Anterior cingulate cortex (tissue), 58 donors: ENCODE measurements around the gene NUDT22.

Source experiments
- DNase-seq, 58 donors: peaks; one replicate each; lab custom pipeline; 2025; lab: John Stamatoyannopoulos, UW

NUDT22 gene, protein sequence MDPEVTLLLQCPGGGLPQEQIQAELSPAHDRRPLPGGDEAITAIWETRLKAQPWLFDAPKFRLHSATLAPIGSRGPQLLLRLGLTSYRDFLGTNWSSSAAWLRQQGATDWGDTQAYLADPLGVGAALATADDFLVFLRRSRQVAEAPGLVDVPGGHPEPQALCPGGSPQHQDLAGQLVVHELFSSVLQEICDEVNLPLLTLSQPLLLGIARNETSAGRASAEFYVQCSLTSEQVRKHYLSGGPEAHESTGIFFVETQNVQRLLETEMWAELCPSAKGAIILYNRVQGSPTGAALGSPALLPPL

DNA sequence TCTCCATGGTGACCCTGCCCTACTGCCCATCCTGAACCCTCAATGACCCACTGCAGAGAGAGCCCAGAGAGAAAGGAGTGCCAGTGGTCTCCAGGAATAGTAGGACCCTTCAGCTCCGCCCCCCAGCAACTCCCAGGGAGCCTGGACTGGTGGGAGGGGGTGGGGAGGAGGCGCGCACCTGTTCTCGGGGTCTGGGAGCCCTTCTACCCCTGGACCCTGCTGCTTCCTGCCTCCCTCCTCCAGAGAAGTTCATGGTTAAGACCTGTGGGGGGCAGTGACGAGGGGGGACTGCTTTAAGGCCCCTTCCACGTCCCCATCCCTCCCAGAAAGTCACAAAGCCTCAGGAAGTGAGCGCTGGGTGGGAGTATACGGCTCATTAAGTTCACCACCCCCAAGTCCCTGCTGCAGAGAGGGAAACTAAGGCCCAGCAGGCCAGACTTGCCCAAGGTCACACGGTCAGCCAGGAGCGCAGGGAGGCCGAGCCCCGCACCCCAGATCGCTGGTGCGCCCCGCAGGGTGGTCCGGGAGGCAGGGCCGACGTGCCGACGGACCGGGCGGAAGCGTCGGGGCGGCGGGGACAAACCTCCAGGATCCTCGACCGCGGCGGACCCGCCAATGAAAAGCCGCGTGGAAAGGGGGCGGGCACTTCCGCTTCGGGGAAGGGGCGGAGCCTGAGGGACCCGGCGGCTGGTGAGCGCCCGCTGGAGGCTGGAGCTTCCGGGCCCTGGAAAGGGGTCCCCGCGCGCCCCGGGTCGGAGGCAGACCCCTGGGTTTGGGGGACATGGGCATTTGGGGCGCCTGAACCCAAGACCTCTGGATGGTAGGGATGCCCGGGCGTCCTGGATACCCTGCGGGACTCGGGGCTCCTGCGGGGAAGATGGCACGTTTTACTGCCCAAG, at the start of gene NUDT22, which contains the start of gene TRPT1:
Gene NUDT22, plus strand, starts transcription at position 667 of the 899 bp plus-strand sequence. CDS start 379 bp downstream, outside the sequence.
Gene TRPT1, minus strand, starts transcription at position 579 of the 899 bp plus-strand sequence. Its CDS starts 326 bp downstream, at position 253.
- peak; percentile 30 to 92 (median 82) for DNase-seq

- DNase-seq = peak in 1 of 58 donors; percentile 24
Observed at GRCh38 chr11:64176751-64177150, 49.3 kb upstream of the NUDT22 start.

DNA sequence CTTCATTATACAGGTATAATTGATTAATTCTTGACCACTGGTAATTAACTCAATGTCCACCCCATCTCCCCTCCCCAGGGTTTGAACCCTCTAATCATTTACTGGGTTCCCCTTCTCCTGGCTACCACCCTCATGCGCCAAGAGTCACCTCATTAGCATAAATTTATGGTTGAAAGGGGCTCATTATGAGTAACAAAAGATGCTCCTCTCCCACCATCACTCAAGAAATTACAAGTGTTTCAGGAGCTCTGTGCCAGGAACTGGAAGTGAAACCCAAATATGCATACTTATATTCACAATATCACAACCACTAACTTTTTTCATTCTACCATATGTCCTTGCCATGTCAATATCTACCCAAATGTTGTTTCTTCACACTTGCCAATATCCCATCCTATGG, 47.9 kb upstream of the NUDT22 start:
- no peak for DNase-seq

GRCh38 chr11:64178951-64179639, 47.0 kb upstream of the NUDT22 start:
- DNase-seq = no peak

- DNase-seq = peak in 2 of 58 donors; percentile 21 to 31
Observed at GRCh38 chr11:64180891-64181290, 45.2 kb upstream of the NUDT22 start.

- peak in 56 of 58 donors; percentile 32 to 96 (median 86) for DNase-seq
Observed at GRCh38 chr11:64181506-64182411, 44.3 kb upstream of the NUDT22 start.

GRCh38 chr11:64183890-64184289, 42.2 kb upstream of the NUDT22 start:
- no peak for DNase-seq

- DNase-seq = peak in 51 of 58 donors; percentile 71 to 98 (median 88)
Observed at GRCh38 chr11:64185175-64185692, 40.8 kb upstream of the NUDT22 start.

- DNase-seq = peak; percentile 97 to 100 (median 99)
Observed at GRCh38 chr11:64185693-64186491, 40.2 kb upstream of the NUDT22 start, which contains the start of gene STIP1. Gene STIP1 (plus strand): TSS chr11:64186171. CDS start chr11:64186262, 91 bp downstream.

GRCh38 chr11:64186492-64187165, 39.4 kb upstream of the NUDT22 start:
- DNase-seq = peak in 10 of 58 donors; percentile 33 to 62 (median 53)

DNA sequence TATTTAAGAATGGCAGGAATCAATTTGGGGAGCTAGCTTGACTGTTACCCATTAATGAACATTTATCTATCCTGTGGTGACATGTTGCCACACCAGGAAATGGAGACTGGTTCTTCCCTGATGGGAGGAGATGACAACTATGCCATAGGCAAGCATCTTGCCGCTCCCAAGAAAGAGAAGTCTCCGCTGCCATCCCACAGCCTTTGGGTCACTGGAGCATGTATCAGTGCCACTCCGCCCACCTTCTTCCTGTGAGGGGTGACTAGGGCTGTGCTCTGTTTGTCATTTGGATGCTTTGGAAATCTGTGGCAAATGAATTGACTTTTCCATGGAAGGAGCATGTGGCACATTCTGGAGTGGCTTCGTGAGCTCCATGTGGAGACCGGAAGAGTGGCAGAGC, 33.6 kb upstream of the NUDT22 start:
- no peak for DNase-seq

GRCh38 chr11:64196626-64197025, 29.4 kb upstream of the NUDT22 start:
- peak in 18 of 58 donors; percentile 19 to 64 (median 38) for DNase-seq

- DNase-seq = no peak
Observed at GRCh38 chr11:64198511-64198910, 27.6 kb upstream of the NUDT22 start.

DNA sequence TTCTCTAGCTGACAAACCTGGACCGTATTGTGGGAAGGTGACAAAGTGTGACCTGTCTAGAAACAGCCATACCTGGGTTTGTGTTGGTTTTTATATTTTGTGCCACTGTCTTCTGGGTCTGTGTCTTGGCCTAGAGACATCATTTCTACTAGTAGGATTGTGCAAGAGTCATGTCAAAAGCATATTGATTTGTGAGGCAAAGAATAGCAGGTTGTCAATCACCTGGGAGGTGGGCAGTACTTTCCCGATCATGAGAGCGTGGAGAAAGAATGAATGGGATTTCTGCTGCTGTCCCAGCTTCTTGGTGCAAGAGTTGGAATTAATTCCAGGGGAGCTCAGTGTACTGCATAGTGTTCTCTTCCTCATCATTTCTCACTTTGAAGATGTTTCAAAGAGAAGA, 24.5 kb upstream of the NUDT22 start:
- DNase-seq = no peak

DNA sequence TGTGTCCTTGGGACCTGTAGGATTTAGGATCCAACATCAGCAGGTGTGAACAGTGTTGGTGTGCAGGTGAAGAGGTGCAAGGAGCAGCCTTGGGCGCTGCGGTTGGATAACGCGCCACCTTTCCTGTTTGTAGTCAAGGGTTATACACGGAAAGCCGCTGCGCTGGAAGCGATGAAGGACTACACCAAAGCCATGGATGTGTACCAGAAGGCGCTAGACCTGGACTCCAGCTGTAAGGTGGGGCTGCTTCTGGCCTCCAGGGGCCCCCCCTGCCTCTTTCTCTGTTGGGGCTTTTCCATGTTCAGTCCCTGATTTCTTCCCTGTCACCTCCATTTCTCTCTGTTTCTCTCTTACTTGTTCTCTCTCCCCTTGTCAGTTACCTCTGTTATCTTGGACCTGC, 23.1 kb upstream of the NUDT22 start:
- no peak for DNase-seq

DNA sequence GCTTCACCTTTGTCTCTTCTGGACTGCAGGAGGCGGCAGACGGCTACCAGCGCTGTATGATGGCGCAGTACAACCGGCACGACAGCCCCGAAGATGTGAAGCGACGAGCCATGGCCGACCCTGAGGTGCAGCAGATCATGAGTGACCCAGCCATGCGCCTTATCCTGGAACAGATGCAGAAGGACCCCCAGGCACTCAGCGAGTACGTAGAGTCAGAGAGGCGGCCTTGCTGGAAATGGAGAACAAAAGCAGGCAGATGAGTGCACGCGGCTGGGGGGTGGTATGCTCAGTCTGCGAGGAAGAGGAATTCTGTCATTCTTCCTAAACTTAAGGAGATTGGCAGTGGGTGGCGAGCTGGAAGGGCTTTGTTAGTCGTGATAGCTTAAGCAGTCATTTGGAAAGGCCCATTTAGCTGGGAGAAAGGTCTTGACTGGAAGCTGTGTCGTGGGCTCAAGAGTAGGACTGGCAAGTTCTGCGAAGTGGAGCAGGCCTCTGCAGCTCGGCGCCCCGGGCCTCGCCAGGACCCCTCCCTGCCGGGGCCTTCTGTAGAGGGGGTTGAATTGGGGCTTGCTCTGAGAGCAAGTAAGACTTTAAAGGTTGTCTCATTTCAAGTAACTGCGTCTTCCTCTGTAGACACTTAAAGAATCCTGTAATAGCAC, 22.5 kb upstream of the NUDT22 start:
- no peak for DNase-seq

DNA sequence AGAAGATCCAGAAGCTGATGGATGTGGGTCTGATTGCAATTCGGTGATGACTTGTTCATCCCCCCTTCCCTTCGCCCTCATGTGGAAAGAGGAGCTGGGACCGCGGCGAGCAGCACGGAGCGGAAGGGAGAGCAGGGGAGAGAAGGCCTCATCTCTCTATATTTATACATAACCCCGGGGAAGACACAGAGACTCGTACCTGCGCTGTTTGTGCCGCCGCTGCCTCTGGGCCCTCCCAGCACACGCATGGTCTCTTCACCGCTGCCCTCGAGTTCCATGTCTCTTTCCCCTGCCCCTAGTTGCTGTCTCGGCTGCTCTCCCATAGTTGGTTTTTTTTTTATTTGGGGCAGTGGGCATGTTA, 22.0 kb upstream of the NUDT22 start:
- DNase-seq = no peak
